DMS53 (cell line): ENCODE results near the gene DIAPH1.

ENCODE experiments used
- DNase-seq: peaks from one replicate; lab custom pipeline; 2025; lab: John Stamatoyannopoulos, UW

Gene DIAPH1

DNA sequence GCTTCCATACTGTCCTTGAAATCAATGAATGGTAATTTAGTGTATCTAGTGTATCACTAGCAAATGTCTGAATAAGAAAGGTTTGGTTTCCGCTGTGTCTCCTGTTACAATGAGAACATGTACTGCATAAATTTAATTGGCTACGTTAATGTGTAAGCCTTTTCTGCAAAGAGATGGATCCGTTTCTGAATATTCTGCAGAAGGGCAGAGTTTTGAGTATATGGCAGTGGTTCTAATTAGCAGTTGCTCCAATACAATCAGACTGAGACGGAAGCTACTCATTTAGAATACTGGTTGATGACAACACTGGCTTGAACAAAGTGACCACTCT is 134.5 kb downstream of the DIAPH1 start:
- DNase-seq: no peak

GRCh38 chr5:141483902-141484301 is 134.9 kb downstream of the DIAPH1 start:
- DNase-seq: no peak

GRCh38 chr5:141479776-141480175 is 139.0 kb downstream of the DIAPH1 start:
- DNase-seq: no peak

- peak; percentile 90 for DNase-seq
Measured at GRCh38 chr5:141478321-141478945, 140.4 kb downstream of the DIAPH1 start.

- DNase-seq: no peak
Measured at GRCh38 chr5:141477815-141478214, 141.0 kb downstream of the DIAPH1 start.

GRCh38 chr5:141477044-141477575 is 141.7 kb downstream of the DIAPH1 start:
- DNase-seq: no peak

DNA sequence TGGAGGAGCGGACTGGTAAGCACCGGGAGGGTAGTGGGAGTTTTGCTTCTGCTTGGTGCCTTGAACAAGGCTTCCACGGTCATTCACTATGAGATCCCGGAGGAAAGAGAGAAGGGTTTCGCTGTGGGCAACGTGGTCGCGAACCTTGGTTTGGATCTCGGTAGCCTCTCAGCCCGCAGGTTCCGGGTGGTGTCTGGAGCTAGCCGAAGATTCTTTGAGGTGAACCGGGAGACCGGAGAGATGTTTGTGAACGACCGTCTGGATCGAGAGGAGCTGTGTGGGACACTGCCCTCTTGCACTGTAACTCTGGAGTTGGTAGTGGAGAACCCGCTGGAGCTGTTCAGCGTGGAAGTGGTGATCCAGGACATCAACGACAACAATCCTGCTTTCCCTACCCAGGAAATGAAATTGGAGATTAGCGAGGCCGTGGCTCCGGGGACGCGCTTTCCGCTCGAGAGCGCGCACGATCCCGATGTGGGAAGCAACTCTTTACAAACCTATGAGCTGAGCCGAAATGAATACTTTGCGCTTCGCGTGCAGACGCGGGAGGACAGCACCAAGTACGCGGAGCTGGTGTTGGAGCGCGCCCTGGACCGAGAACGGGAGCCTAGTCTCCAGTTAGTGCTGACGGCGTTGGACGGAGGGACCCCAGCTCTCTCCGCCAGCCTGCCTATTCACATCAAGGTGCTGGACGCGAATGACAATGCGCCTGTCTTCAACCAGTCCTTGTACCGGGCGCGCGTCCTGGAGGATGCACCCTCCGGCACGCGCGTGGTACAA is 142.5 kb downstream of the DIAPH1 start:
- DNase-seq: peak; percentile 71

- DNase-seq: peak; percentile 84
Measured at GRCh38 chr5:141475625-141476131, 143.1 kb downstream of the DIAPH1 start, which contains the start of gene PCDHGC3. TSS of gene PCDHGC3 (plus strand) at chr5:141475966. CDS start at chr5:141476117, 151 bp downstream.

DNA sequence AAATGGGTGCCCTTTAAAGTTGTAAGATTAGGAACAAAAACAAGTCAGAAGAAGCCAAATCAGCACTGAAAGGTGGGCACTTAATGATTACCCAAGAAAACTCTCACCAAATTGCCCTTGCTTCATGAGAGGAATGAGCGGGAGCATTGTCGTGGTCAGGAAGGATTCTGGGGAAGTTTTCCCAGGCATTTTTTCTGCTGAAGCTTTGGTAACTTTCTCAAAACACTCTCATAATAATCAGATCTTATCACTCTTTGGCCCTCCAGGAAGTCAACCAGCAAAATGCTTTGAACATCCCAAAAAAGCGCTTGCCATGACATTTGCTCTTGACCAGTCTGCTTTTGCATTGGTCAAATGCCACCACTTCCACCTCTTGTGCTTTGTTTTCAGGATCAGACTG is 153.4 kb downstream of the DIAPH1 start:
- no peak for DNase-seq
